ENCODE results near the gene SAMD4A.

The SAMD4A gene

DNA sequence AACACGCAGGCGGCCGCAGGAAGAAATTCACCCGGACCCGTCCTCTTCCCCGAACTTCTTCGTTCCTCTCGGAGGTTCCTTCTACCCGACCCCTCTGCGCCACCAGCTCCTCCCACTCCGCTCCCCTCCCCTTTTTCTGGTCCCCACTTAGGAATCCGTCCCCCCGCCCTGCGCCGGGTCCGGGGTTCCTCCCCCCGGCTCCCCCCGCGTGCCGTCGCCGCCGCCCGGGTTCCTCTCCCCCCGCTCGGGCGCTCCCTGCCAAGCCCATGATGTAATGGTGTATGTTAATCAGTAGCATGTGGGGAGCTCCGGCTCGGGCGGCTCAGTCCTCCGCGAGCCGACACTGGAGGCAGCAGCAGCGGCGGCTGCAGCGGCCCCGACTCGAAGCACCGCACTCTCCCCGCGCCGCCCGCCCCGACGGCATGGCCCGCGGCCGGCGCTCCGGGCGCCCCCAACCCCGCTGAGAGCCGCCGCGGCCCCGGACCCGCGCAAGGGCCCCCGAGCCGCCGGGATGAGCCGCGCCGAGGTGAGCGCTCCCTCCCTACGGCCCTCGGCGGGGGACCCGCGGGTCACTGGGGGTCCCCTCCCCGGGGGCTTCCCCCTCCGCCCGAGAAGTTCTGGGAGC is 1.0 kb upstream of the SAMD4A start:
- DNase-seq = peak; percentile 82

- DNase-seq = no peak
These were observed 303 bp downstream of the SAMD4A start for GRCh38 chr14:54567224-54567638.

DNA sequence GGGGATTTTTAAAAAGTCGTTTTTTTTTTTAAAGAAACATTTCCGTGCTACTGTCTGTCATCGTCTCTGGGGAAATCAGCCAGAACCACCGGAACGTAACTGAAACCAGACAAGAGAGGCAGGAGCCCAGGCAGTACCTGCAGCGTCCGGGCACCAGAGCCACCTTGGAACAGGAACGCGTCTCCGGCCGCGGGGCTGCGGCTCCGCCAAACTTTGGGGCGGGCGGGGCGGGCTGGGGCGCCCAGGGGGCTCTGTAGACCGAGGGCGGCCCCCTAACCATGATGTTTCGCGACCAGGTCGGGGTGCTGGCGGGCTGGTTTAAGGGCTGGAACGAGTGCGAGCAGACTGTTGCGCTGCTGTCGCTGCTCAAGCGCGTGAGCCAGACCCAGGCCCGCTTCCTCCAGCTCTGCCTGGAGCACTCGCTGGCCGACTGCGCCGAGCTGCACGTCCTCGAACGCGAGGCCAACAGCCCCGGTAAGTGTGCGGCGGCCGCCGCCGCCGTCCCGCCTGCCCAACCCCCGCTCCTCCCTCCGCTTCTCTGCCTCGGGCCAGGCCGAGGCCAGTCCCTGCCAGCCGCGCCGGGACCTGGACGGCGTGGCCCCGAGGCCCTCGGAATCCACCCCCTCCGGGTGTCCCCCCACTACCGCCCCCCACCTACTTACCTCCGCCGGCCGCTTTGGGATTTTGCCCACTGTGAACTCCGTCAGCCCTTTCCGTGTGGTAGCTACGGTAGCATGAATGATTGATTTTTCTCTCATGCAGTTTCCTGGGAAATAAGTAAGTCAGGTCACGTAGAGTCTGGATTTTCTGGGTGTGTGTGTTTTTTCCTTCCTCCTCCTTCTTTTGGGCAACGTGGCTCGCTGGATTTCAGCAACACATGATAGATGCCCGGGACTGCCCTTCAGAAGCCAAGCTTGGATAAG is 972 bp downstream of the SAMD4A start:
- DNase-seq = peak; percentile 43

GRCh38 chr14:54568821-54569595 is 2.1 kb downstream of the SAMD4A start:
- no peak for DNase-seq

DNA sequence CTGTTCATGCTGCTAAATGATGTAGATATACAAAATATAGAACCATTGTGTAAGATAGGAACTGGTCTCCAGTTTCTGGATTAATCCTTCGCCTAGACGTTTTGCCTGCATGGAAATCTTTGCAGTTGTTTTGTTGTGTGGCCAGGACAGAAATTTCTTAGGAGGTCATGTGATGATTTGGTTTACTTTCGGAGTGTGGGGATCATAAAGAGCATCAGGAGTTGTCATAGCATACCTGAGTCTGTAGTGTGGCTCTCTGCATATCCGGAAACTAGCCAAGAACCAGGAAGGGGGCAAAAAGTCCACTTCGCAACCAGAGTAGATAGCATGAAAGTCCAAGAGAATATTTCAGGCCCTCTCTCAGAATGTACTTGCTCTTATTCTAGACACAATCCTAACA is 3.1 kb downstream of the SAMD4A start:
- DNase-seq = no peak

DNA sequence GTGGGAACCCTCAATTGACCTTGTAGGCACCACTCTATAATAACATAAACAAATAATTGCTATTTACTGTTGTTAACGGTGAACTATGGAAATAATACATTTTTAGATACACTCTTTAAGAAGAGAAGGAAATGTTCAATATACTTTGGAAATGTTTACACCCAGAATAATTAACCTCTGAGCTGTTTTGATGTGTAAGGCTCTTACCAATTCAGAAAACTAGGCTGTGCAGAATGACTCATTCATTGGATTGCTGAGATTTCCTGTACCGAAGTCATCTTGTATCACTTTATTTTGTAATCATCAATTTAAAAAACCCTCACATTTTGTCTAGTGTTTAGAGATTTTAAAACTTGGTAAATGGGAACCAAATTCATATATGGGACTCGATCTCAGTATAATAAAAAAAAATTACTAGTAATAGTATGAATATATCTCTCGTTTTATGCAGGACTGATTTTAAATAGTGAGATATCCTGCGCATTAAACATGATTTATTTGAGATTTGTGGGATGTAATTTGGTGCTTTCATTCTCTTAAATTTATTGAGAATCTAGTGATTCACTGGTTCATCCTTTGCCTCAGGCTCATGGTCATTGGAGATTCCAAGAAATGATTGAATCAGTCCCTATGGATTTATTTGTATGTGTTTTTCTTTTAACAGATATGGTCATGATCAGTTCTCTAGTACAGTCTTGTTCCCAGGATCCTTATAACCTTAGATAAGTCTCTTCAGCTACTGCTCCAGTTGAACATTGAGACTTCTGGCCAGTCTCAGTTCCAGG is 3.9 kb downstream of the SAMD4A start:
- DNase-seq = no peak

DNA sequence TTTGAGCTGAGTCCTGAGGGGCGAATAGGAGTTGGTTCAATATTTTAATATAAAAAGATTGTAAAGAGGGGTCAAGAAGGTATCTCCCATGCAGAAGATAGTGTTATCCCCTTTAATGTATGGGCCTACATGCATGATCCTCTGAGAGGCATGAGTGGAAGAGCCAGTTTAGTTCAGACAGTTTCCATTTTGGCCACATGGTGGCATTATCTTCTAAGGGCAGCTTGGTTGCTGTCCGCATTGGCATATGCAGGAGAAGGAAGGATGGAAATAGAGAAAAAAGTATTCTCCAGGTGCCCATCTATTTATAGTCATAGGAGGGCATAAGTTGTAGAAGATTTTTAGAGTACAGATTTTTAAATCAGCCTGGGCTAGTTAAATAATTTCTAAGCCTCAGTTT is 5.4 kb downstream of the SAMD4A start:
- DNase-seq = no peak

- no peak for DNase-seq
These were observed 7.6 kb downstream of the SAMD4A start for GRCh38 chr14:54574528-54574927.

DNA sequence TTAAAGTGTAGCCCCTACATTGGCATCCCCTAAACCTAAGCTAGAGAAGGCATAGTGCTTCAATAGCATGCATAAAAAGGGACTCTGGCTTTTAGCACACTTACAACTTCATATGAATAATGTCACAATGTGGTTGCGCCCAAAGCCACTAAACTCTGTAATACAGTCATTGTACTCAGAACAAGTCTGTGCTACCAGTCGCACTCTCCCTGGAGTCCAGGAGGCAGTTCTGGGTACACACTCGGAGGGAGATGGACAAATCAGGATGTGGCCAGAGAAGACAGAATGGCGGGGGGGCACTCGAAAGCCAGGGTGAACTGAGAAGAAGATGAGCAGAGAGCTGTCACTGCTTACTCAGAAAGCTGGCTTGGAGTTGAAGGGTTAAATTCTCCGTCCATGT is 10.6 kb downstream of the SAMD4A start:
- no peak for DNase-seq

- no peak for DNase-seq
These were observed 11.0 kb downstream of the SAMD4A start for GRCh38 chr14:54577977-54578376.

DNA sequence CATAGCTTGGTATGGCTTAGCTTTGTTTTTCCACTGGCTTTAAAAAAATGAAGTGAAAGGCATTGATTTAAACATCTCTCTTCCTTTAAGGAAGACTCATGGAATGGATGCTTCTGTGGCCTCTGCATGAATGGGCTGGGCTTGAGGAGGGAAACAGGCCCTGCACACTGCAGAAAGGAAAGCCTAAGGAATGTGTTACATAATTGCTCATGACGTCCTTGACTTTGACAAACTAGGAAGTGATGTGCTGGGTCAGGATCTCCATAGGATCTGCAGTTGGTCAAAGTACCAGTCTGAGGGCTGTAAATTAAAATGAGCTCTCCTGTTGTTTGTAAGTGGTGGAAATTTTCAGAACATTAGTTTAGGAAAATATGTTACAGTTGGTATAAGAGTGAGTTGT is 12.7 kb downstream of the SAMD4A start:
- no peak for DNase-seq

GRCh38 chr14:54580933-54581332 is 14.0 kb downstream of the SAMD4A start:
- DNase-seq = no peak

DNA sequence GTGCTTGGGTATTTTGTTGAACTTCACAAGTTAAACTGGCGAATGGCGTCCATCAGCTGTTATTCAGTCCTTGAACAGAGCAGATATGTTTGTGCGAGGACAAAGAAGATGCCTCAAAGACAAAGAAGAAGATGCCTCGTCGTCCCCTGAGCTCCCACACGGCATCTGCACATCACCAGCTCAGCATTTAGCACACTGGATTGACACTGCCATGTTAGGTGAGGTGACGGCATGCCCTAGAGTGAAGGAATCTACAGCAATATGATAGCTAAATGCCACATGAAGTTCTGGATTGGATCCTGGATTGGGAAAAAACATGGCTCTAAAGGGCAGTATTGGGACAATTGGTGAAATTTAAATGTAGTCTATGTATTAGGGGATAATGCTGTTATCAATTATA is 15.4 kb downstream of the SAMD4A start:
- no peak for DNase-seq

- no peak for DNase-seq
These were observed 17.2 kb downstream of the SAMD4A start for GRCh38 chr14:54584097-54584496.

GRCh38 chr14:54585214-54585613 is 18.3 kb downstream of the SAMD4A start:
- DNase-seq = no peak

GRCh38 chr14:54589076-54589475 is 22.1 kb downstream of the SAMD4A start:
- DNase-seq = no peak

DNA sequence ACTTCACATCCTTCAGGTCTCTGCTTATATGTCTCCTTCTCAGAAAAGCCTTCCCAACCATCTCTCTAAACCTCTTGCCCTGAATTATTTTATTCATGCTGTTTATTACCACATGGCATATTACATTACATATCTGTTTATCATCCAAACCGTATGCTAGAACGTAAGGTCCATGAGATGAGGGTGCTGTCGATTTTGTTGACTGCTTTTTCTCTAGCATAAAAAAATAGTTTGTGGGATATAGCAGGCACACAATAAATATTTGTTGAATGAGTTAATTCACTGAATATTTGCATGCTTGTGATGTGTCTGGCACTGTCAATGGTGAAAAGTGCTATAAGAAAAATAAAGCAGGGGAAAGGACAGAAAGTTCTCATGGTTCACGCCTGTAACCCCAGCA is 22.9 kb downstream of the SAMD4A start:
- DNase-seq = no peak

DNA sequence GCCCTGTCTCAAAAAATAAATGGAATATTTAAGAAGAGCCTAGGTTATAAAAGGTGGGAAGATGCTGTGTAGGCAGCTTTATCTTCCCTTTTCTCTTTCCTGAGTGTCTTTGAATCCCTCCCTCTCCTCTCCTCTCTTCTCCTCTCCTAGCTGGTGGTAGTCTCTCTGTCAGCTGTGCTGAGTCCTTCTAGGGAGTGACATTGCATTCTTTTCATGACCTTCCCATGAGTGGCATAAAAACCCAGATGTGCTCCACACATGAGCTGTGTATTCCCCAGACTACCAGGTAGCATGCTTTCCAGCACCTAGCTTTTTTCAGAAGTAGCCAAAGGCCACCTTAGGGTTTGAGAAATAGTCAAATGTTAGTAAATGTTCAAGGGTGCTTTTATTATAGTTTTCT is 23.6 kb downstream of the SAMD4A start:
- DNase-seq = no peak

- no peak for DNase-seq
These were observed 24.5 kb downstream of the SAMD4A start for GRCh38 chr14:54591461-54591860.

DNA sequence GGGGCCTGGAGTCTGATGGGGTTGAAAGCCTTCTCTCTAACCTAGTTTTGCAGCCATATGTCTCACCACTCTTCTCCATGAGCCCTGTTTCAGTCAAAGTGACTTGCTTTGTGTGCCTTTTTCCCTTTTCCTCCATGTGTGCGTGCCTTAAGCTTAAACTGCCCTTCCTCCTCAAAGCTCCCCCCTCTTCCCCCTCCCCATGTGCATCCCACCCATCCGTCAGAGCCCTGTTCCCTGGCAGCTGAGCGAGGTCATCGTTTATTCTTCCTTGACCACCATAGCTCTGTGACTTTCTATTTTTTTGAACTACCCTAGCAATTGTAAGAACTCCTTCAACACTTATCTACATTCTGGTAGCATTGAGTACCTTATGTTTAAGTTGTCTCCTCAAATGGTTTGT is 24.9 kb downstream of the SAMD4A start:
- DNase-seq = no peak

- no peak for DNase-seq
These were observed 26.9 kb downstream of the SAMD4A start for GRCh38 chr14:54593860-54594259.

DNA sequence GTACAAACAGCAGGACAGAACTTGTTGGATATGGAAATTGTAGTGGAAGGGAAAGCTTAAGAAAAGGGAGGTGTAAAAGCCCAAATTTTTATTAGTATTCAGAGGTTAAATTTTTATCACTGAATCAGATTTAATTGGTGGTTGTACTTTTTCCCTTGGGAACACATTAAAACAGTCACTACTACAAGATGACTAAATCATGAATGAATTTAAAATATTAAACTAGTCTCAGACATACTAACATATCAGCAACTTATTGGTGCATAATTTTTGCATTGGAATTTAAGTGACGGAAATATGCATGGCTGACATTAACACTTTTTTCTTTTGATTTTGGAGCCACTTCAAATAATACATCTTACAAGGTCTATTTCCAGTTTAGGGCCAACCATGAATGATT is 27.6 kb downstream of the SAMD4A start:
- no peak for DNase-seq
